GM23248 (cell line): ENCODE measurements around the gene CDH20.

Experiments used
- EZH2 ChIP-seq: fragments of 200-600 bp; sonication (generic); IDR thresholded peaks from 2 replicates; pipeline ENCODE4 v1.6.1; 2018; ENCODE audit warnings: antibody characterized with exemption, mild to moderate bottlenecking; ENCODE audit not compliant: insufficient read depth, poor library complexity, severe bottlenecking
- EZH2phosphoT487 ChIP-seq: fragments of 200-600 bp; sonication (generic); IDR thresholded peaks from 2 replicates; pipeline ENCODE4 v1.6.1; 2018; ENCODE audit warnings: antibody characterized with exemption, moderate library complexity, mild to moderate bottlenecking, low read depth; ENCODE audit not compliant: insufficient read depth

DNA sequence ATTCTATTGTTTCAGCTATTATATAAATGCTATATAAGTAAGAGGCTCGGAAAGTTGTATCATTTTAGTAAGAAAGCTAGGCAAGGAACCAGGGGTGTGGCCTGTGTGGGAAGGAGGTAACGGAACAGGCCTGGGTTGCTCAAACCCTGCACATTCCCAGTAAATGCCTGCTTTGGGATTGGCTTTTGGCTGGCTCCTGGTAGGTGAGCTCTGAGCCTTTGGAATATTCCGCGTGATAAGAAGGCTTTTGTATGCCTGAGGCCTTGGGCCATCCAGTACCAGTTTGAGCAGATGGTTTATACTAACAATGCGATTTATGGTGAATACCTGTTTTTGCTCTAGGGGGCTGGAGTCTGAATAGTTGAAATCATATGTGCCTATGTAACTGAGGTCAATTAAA is 42.6 kb upstream of the CDH20 start:
- TF ChIP-seq EZH2 (no peak), EZH2phosphoT487 (no peak)
